Upper lobe of left lung (tissue), 6 donors: Measurements from ENCODE around the gene LSM14A. TPM values are rescaled to one million over a fixed set of nuclear protein-coding genes. Genes with fewer than 3 reads are reported as not detected.
A peak's percentile ranks its signal among the peaks of the same experiment; 100 is the strongest.
"Not testable (repeated sequence)": the region's sequence is repeated elsewhere in the genome, so short reads cannot be mapped to it uniquely, and the experiment has no call there.

Source experiments
- ATAC-seq, 2 donors: fragments of 200-7000 bp; cut with Tn5 transposase; one replicate each; pipeline ENCODE4 v1.9.1; 2022; ENCODE audit warnings: mild to moderate bottlenecking in 2 of 2, moderate library complexity in 2 of 2; ENCODE audit not compliant: low FRiP score in 2 of 2
- DNase-seq, 2 donors: peaks; one replicate each; pipeline ENCODE4 v3.0.0-alpha.2; 2019 to 2020
- H3K27ac ChIP-seq, 4 donors: fragments of 200-600 bp; sonication (generic); one replicate each; pipeline ENCODE4 v1.5.1; 2016 to 2019
- H3K27me3 ChIP-seq, 4 donors: fragments of 200-600 bp; sonication (generic); one replicate each; pipeline ENCODE4 v1.5.1; 2017 to 2019
- H3K36me3 ChIP-seq, 4 donors: fragments of 200-600 bp; sonication (generic); one replicate each; pipeline ENCODE4 v1.5.1; 2016 to 2019
- H3K4me1 ChIP-seq, 4 donors: fragments of 200-600 bp; sonication (generic); one replicate each; pipeline ENCODE4 v1.5.1; 2018 to 2019
- H3K4me3 ChIP-seq, 4 donors: fragments of 200-600 bp; sonication (generic); one replicate each; pipeline ENCODE4 v1.5.1; 2017 to 2019; ENCODE audit warnings: mild to moderate bottlenecking in 2 of 4, moderate library complexity in 1 of 4
- H3K9me3 ChIP-seq, 4 donors: fragments of 200-600 bp; sonication (generic); one replicate each; pipeline ENCODE4 v1.5.1; 2018 to 2019
- EP300 ChIP-seq, 4 donors: sonication (generic); formaldehyde crosslinking; IDR thresholded peaks; one replicate each; pipeline ENCODE4 v1.5.1; 2017; ENCODE audit warnings: antibody characterized with exemption in 4 of 4, control low read depth in 2 of 4
- POLR2A ChIP-seq, 4 donors: fragments of 450-650 bp; IDR thresholded peaks; one replicate each; pipeline ENCODE4 v1.5.1; 2016 to 2017; ENCODE audit warnings: antibody characterized with exemption in 4 of 4, mild to moderate bottlenecking in 2 of 4
- POLR2AphosphoS5 ChIP-seq, 2 donors: sonication (generic); formaldehyde crosslinking; IDR thresholded peaks; one replicate each; pipeline ENCODE4 v1.5.1; 2017; ENCODE audit warnings: antibody characterized with exemption in 2 of 2
- WGBS, 2 donors: methylation state at CpG; one replicate each; pipeline ENCODE4 v1.1.5; 2017 to 2018; 5-methylcytosine and 5-hydroxymethylcytosine counted together
- total RNA-seq, 6 donors: library from RNA; depleted of rRNA in 4 of 6; stranded (reverse); fragments of >200 nt in 4 of 6; gene quantifications; one replicate each; pipeline versions ENCODE4 v1.1.0 to v1.2.1, GENCODE V29; 2016 to 2021
- TF ChIP-seq, protein P1 (sequence below), 6 experiments: fragments of 450-650 bp in 4 of 6; fragments of 200-600 bp in 2 of 6; sonication (generic) in 2 of 6; IDR thresholded peaks; one replicate each; pipeline ENCODE4 v1.5.1; 2016 to 2019; ENCODE audit warnings: antibody characterized with exemption in 6 of 6
- donor health status: DM: no; HTN: no; CAD: no; lungs with moderate emphysema.
- donor health status: DM: no; HTN: yes; CAD: no; lungs with severe emphysema.

The LSM14A gene
- total RNA-seq, 6 donors from 2014 or later = 85.2 to 212 (median 96.3) TPM

- Histone ChIP-seq H3K9me3 (no peaks in the 10 kb centered on the region), H3K36me3 (no peaks in the 10 kb centered on the region), H3K4me1 (peaks cover 0 to 1% (median under 1%) of the 10 kb centered on the region in 4 donors), H3K27me3 (no peaks in the 10 kb centered on the region), H3K4me3 (no peak overlapping the region), H3K27ac (no peak overlapping the region)
- DNase-seq (no peak), ATAC-seq (no peak)
- 60 to 71% methylated on average over 6 of the region's 6 CpGs for WGBS, 2 donors
- no peak for TF ChIP-seq POLR2A (IDR thresholded peaks at IDR 0.05)
- TF ChIP-seq POLR2AphosphoS5 (IDR thresholded peaks at IDR 0.05) = no peak
- TF ChIP-seq, protein P1, sequence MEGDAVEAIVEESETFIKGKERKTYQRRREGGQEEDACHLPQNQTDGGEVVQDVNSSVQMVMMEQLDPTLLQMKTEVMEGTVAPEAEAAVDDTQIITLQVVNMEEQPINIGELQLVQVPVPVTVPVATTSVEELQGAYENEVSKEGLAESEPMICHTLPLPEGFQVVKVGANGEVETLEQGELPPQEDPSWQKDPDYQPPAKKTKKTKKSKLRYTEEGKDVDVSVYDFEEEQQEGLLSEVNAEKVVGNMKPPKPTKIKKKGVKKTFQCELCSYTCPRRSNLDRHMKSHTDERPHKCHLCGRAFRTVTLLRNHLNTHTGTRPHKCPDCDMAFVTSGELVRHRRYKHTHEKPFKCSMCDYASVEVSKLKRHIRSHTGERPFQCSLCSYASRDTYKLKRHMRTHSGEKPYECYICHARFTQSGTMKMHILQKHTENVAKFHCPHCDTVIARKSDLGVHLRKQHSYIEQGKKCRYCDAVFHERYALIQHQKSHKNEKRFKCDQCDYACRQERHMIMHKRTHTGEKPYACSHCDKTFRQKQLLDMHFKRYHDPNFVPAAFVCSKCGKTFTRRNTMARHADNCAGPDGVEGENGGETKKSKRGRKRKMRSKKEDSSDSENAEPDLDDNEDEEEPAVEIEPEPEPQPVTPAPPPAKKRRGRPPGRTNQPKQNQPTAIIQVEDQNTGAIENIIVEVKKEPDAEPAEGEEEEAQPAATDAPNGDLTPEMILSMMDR (IDR thresholded peaks at IDR 0.05) = no peak
- TF ChIP-seq EP300 (IDR thresholded peaks at IDR 0.05) = no peak
Observed at GRCh38 chr19:34128558-34129250, 43.6 kb upstream of the LSM14A start.

GRCh38 chr19:34131100-34131499 is 41.2 kb upstream of the LSM14A start:
- H3K4me1 ChIP-seq = peaks cover 4 to 8% (median 6%) of the 10 kb centered on the region in 4 donors
- TF ChIP-seq POLR2AphosphoS5 (IDR thresholded peaks at IDR 0.05) (no peak), POLR2A (IDR thresholded peaks at IDR 0.05) (no peak), EP300 (IDR thresholded peaks at IDR 0.05) (no peak)
- TF ChIP-seq, protein P1 (IDR thresholded peaks at IDR 0.05) = no peak
- H3K4me3 ChIP-seq = no peak overlapping the region
- ATAC-seq = no peak
- no peak overlapping the region for H3K27ac ChIP-seq
- no peak for DNase-seq
- no peaks in the 10 kb centered on the region for H3K27me3 ChIP-seq
- H3K9me3 ChIP-seq = no peaks in the 10 kb centered on the region
- H3K36me3 ChIP-seq = no peaks in the 10 kb centered on the region

DNA sequence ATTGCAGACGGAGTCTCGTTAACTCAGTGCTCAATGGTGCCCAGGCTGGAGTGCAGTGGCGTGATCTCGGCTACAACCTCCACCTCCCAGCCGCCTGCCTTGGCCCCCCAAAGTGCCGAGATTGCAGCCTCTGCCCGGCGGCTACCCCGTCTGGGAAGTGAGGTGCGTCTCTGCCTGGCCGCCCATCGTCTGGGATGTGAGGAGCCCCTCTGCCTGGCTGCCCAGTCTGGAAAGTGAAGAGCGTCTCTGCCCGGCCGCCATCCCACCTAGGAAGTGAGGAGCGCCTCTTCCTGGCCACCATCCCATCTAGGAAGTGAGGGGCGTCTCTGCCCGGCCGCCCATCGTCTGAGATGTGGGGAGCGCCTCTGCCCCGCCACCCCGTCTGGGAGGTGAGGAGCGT is 40.2 kb upstream of the LSM14A start:
- peak in 1 of 2 donors; percentile 53 for DNase-seq
- H3K4me1 ChIP-seq, H3K27ac ChIP-seq, H3K4me3 ChIP-seq, H3K27me3 ChIP-seq, H3K9me3 ChIP-seq, ATAC-seq, H3K36me3 ChIP-seq: not testable (repeated sequence)
- 94% methylated on average over 10 of the region's 24 CpGs; no CpG with 5 or more reads in 1 of the 2 donors for WGBS, 2 donors

- H3K9me3 ChIP-seq, H3K4me3 ChIP-seq, H3K4me1 ChIP-seq, H3K27ac ChIP-seq, ATAC-seq, H3K36me3 ChIP-seq, H3K27me3 ChIP-seq: not testable (repeated sequence)
- peak in 1 of 2 donors; percentile 58 for DNase-seq
- WGBS, 2 donors = no CpG with 5 or more reads among the region's 32 CpGs
Observed at GRCh38 chr19:34132706-34133105, 39.6 kb upstream of the LSM14A start.

DNA sequence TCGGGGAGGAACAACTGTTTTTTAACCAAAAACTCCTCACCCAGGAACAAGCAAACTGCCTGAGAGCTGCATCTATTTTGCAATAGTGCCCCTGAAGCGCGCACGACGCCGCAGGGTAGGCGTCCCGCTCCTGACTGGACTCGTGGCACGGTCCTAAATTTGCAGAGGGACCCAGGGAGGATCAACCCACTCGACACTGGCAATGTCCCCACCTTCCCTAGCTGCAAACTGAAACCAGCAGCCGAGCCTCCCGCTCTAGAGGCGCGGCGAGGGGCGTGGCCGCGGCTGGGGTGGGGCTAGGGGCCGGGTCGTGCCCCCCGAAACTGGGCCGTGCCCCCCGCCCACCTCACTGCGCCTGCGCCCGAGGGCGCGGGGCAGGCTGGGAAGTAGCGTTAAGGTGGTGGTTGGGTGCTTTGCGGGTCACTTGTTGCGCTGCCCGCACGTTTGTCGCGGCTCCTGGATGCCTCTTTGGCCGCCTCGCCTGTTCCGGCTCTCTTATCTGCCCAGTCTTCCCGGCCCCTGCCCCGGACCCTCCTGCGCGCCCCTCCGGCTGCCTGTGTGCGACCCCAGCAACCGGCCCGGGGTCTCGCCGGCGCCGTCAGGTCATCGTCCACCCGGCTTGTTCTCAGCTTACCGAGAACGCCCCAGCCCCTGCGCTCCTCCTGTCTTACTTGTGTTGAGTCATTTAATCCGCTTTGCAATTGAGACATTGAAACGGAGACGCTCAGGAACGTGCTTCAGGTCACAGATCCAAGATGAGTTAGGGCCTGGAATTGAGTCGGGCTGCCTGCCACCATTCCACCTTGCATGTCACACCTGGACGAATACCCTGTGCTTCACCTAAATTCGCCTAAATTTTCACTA is 37.9 kb upstream of the LSM14A start:
- Histone ChIP-seq H3K4me1 (peaks cover 4 to 8% (median 6%) of the 10 kb centered on the region in 4 donors), H3K27me3 (no peaks in the 10 kb centered on the region), H3K9me3 (no peaks in the 10 kb centered on the region), H3K36me3 (no peaks in the 10 kb centered on the region), H3K27ac (peak overlapping the region; percentile 87 to 95 (median 92)), H3K4me3 (peak overlapping the region; percentile 60 to 84 (median 72))
- ATAC-seq = peak; percentile 97 to 100
- DNase-seq = peak; percentile 86 to 99
- TF ChIP-seq, protein P1 (IDR thresholded peaks at IDR 0.05) = peak in 1 of 6 experiments; percentile 20
- TF ChIP-seq EP300 (IDR thresholded peaks at IDR 0.05) (no peak), POLR2AphosphoS5 (IDR thresholded peaks at IDR 0.05) (peak in 1 of 2 donors; percentile 97), POLR2A (IDR thresholded peaks at IDR 0.05) (peak in 3 of 4 donors; percentile 70 to 87 (median 84))
- 0 to 2% methylated on average over 26 to 37 of the region's 63 CpGs for WGBS, 2 donors
